ENCODE data around the gene MYO1G. TPM values are rescaled to one million over a fixed set of nuclear protein-coding genes. Genes with fewer than 3 reads are reported as not detected.

Gene MYO1G
- total RNA-seq, 4 donors from 2014 or later: 2.5 to 8.3 (median 6.4) TPM

DNA sequence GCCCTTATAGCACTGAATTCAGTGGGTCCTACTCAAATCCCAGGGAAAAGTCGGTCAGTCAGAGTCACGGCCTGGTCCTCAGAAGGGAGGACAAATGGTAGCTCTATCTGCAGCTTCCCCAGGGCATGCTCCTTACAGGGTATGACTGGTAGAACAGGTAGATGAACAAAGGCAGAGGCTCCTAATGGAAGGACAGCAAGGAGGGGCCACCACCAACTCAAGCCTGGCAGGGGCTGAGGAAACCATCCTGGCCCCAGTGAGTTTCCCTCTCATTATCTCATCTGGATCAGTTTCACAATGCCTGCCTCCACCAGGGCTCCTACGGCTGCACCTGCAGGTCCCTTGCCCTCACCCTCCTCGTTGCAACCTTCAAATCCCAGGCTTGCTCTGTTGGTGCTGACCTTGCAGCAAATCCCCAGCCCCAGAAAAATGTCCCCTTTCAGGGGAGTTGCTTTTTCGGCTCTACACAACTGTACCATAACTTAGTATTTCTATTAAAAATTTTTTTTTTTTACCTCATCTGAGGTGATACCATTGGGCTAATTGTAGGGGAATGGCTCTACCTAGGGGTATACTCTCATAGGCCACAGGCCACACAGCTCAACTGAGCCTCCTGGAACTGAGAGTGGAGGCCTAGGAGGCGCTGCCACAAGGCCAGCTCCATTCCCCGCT, 2.4 kb upstream of the MYO1G start:
- TF ChIP-seq POLR2AphosphoS5 (IDR thresholded peaks at IDR 0.05) (no peak), POLR2A (IDR thresholded peaks at IDR 0.05) (no peak), EP300 (IDR thresholded peaks at IDR 0.05; ENCODE audit: low read depth) (no peak)
- TF ChIP-seq, protein P1, sequence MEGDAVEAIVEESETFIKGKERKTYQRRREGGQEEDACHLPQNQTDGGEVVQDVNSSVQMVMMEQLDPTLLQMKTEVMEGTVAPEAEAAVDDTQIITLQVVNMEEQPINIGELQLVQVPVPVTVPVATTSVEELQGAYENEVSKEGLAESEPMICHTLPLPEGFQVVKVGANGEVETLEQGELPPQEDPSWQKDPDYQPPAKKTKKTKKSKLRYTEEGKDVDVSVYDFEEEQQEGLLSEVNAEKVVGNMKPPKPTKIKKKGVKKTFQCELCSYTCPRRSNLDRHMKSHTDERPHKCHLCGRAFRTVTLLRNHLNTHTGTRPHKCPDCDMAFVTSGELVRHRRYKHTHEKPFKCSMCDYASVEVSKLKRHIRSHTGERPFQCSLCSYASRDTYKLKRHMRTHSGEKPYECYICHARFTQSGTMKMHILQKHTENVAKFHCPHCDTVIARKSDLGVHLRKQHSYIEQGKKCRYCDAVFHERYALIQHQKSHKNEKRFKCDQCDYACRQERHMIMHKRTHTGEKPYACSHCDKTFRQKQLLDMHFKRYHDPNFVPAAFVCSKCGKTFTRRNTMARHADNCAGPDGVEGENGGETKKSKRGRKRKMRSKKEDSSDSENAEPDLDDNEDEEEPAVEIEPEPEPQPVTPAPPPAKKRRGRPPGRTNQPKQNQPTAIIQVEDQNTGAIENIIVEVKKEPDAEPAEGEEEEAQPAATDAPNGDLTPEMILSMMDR (IDR thresholded peaks at IDR 0.05): no peak
- intact Hi-C loops (cut with DNase I; ENCODE audit: low total_unique reads): no loop called here

DNA sequence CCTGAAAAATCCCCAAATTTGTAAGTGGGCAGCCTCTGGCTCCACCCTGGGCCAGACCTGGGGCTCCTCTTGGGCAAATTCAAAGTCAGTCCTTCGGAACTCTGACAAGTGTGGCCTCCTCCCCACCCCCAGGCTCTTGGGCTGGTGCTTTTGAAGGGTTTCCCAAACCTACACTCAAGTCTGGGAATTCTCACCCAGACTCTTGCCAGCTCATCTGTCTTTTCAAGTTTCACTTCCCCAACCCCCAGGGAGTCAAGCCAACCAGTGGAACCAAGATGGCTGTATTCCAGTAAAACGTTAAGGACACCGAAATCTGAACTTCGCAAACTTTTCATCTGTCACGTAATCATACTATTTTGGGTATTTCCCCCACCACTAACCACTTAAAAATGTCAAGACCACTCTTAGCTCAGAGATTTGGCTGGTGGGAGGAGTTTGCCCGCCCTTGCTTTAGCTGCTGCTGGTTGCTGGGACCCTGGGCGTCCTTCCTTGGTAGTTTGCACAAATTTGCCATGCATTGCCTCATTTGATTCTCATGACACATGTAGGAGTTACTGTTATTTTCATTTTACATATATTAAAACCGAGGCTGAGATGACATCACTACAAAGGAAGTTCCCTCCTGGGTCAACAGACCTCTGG, 1.7 kb upstream of the MYO1G start:
- no peak for DNase-seq
- Histone ChIP-seq H3K4me3 (no peak overlapping the region), H3K27ac (peak overlapping the region; percentile 58 to 73 (median 62)), H3K4me1 (peaks cover 7 to 32% (median 14%) of the 10 kb centered on the region in 4 donors), H3K9me3 (no peaks in the 10 kb centered on the region), H3K36me3 (peaks cover 0 to 11% (median 0%) of the 10 kb centered on the region in 4 donors), H3K27me3 (no peaks in the 10 kb centered on the region)
- intact Hi-C loops (cut with DNase I; ENCODE audit: low total_unique reads): no loop called here
- TF ChIP-seq, protein P1 (IDR thresholded peaks at IDR 0.05): no peak
- TF ChIP-seq POLR2A (IDR thresholded peaks at IDR 0.05) (no peak), EP300 (IDR thresholded peaks at IDR 0.05; ENCODE audit: low read depth) (peak; percentile 52), POLR2AphosphoS5 (IDR thresholded peaks at IDR 0.05) (peak in 1 of 3 donors; percentile 12)
- WGBS, 2 donors (ENCODE audit: low coverage in 1 of 2): 41 to 44% methylated on average over 4 to 8 of the region's 8 CpGs
- in situ Hi-C loops (cut with MboI; ENCODE audit: low pct_ligation_motif_present in 1 of 4, low pct_unique_long_range_greater_than_20kb in 1 of 4, low sequenced_read_pairs in 3 of 4): no loop called here

More for the DNA sequence above, 2.4 kb upstream of the MYO1G start:
- no peak for DNase-seq
- Histone ChIP-seq H3K27ac (peak overlapping the region; percentile 58 to 73 (median 62)), H3K27me3 (no peaks in the 10 kb centered on the region), H3K9me3 (no peaks in the 10 kb centered on the region), H3K4me1 (peaks cover 7 to 33% (median 14%) of the 10 kb centered on the region in 4 donors), H3K4me3 (no peak overlapping the region), H3K36me3 (peaks cover 0 to 11% (median 0%) of the 10 kb centered on the region in 4 donors)
- 85 to 87% methylated on average over 2 to 7 of the region's 7 CpGs for WGBS, 2 donors (ENCODE audit: low coverage in 1 of 2)
- in situ Hi-C loops (cut with MboI; ENCODE audit: low pct_ligation_motif_present in 1 of 4, low pct_unique_long_range_greater_than_20kb in 1 of 4, low sequenced_read_pairs in 3 of 4): no loop called here

DNA sequence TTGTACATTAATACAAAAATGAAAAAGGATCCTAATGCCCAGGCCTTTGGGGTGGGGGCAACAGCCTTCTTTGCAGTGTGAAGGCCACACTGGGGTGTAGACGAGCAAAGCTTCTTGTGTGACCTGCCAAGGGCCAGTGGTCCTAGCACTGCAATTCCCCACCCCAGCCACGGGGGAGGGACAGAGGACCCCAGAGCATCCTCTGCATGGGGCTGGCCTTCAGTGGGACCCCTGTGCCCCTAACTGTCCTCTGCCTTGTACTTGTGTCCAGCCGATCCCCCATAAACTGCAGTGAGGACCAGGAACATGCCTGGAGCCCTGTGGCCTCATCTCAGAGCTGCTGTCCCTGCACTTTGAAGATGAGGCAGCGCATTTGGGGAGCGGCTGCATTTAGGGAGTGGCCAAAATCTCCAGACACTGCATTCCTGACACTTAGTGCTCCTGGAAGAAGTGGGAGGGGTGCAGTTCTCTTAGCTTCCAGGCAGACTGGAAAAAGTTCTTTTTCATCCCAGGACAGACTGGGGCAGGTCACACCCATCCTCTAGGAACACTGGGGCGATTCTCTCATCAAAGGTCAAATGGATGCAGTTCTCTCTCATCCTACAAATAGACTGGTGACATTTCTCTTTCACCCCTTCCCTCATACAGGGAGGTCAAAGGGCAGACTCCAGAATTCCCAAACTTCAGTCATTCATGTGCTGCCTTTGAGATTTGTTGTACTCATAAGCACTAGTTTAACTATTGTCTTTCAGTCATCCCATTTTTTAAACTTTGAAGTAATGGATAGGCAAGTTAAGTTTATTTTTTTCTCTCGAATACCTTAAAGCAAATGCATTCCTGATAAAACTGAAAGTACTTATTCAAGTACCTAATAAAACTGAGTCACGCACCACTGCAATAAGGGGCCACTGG, 922 bp upstream of the MYO1G start:
- Histone ChIP-seq H3K9me3 (no peaks in the 10 kb centered on the region), H3K4me3 (no peak overlapping the region), H3K27me3 (no peaks in the 10 kb centered on the region), H3K36me3 (peaks cover 0 to 11% (median 0%) of the 10 kb centered on the region in 4 donors), H3K4me1 (peaks cover 0 to 24% (median 10%) of the 10 kb centered on the region in 4 donors), H3K27ac (peak overlapping the region; percentile 58 to 73 (median 62))
- in situ Hi-C loops (cut with MboI; ENCODE audit: low pct_ligation_motif_present in 1 of 4, low pct_unique_long_range_greater_than_20kb in 1 of 4, low sequenced_read_pairs in 3 of 4) (no loop called here), intact Hi-C loops (cut with DNase I; ENCODE audit: low total_unique reads) (loop anchor here (10.0 kb wide), 1 partner anchor 155 kb away; no protein-coding TSS in a partner anchor)
- no peak for DNase-seq
- 58 to 63% methylated on average over 3 to 8 of the region's 8 CpGs for WGBS, 2 donors (ENCODE audit: low coverage in 1 of 2)
- TF ChIP-seq, protein P1 (IDR thresholded peaks at IDR 0.05): no peak
- TF ChIP-seq POLR2AphosphoS5 (IDR thresholded peaks at IDR 0.05) (no peak), EP300 (IDR thresholded peaks at IDR 0.05; ENCODE audit: low read depth) (no peak), POLR2A (IDR thresholded peaks at IDR 0.05) (no peak)
